Suprapubic skin (tissue), 4 donors: ENCODE results near the gene CFLAR. TPM values are rescaled to one million over a fixed set of nuclear protein-coding genes. Genes with fewer than 3 reads are reported as not detected.

Experiments
- DNase-seq, 2 donors: peaks; one replicate each; pipeline ENCODE4 v3.0.0-alpha.2; 2019; ENCODE audit warnings: low spot score in 2 of 2
- H3K27ac ChIP-seq: fragments of 200-600 bp; sonication (generic); one replicate; pipeline ENCODE4 v1.5.1; 2019
- H3K27me3 ChIP-seq: fragments of 200-600 bp; sonication (generic); one replicate; pipeline ENCODE4 v1.5.1; 2019
- H3K36me3 ChIP-seq: fragments of 200-600 bp; sonication (generic); one replicate; pipeline ENCODE4 v1.5.1; 2019
- H3K4me1 ChIP-seq: fragments of 200-600 bp; sonication (generic); one replicate; pipeline ENCODE4 v1.5.1; 2019
- H3K4me3 ChIP-seq: fragments of 200-600 bp; sonication (generic); one replicate; pipeline ENCODE4 v1.5.1; 2019; ENCODE audit warnings: mild to moderate bottlenecking
- H3K9me3 ChIP-seq: fragments of 200-600 bp; sonication (generic); one replicate; pipeline ENCODE4 v1.5.1; 2019
- EP300 ChIP-seq: sonication (generic); formaldehyde crosslinking; IDR thresholded peaks from one replicate; pipeline ENCODE4 v1.6.1; 2017; ENCODE audit warnings: antibody characterized with exemption
- POLR2A ChIP-seq, 2 donors: fragments of 450-650 bp; IDR thresholded peaks; one replicate each; pipeline ENCODE4 v1.6.1; 2017; ENCODE audit warnings: antibody characterized with exemption in 2 of 2, mild to moderate bottlenecking in 2 of 2, moderate library complexity in 2 of 2
- POLR2AphosphoS5 ChIP-seq, 3 donors: sonication (generic); formaldehyde crosslinking; IDR thresholded peaks; one replicate each; pipeline ENCODE4 v1.6.1; 2017; ENCODE audit warnings: antibody characterized with exemption in 3 of 3
- WGBS: methylation state at CpG from one replicate; pipeline ENCODE4 v1.1.5; 2018; 5-methylcytosine and 5-hydroxymethylcytosine counted together
- total RNA-seq, 4 donors: library from RNA; depleted of rRNA; stranded (reverse); fragments of >200 nt; gene quantifications; one replicate each; pipeline ENCODE4 v1.1.0, GENCODE V29; 2016
- TF ChIP-seq, protein P1 (sequence below), 2 donors: fragments of 200-600 bp in 1 of 2; fragments of 450-650 bp in 1 of 2; sonication (generic) in 1 of 2; IDR thresholded peaks; one replicate each; pipeline ENCODE4 v1.5.1; 2016 to 2019; ENCODE audit warnings: antibody characterized with exemption in 2 of 2, mild to moderate bottlenecking in 1 of 2, moderate library complexity in 1 of 2

The CFLAR gene
- total RNA-seq, 4 donors from 2014 or later: 116 to 250 (median 147) TPM

DNA sequence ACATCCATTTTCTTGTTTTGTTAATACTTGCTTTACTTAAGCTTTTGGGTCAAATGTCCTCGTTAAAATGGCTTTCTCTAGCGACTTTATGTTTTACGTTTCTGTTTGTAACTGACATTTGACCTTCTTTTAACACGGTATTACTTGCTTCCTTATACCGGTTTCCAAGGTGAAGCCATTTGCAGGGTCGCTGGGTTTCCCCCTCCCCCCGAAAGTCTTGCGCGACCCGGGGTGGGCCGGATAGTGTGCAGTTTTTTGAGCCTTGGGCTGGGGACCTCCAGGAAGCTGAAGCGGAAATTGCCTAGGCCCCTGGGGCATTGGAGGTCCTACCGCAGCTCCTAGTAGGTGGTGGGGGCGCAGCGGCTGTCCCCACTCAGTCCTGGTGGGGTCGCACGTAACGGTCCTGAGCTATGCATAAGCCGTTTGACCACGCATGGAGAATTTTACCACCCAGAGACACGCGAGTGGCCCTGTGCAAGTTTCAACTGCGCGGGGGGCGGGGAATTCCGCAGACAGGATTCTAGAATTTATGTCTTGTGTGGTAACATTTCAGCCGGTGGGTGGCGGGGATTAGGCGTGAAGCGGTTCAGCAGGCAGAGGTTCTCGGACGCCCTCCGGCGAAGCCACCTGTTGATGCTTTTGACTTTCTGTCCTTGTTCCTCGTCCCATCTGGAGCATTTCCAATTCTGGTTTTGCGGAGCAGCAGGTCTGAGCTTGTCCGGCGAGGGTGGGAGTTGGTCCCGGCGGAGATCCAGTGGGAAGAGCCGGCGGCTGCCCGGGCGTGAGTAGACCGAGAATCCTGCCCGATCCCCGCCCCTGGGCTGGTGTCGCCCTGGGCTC, 2.4 kb downstream of the CFLAR start:
- peaks cover 59% of the 10 kb centered on the region for H3K4me1 ChIP-seq
- H3K27ac ChIP-seq: peak overlapping the region; percentile 100
- no peaks in the 10 kb centered on the region for H3K9me3 ChIP-seq
- no peaks in the 10 kb centered on the region for H3K36me3 ChIP-seq
- no peaks in the 10 kb centered on the region for H3K27me3 ChIP-seq
- WGBS: under 1% methylated on average over 43 of the region's 48 CpGs
- TF ChIP-seq EP300 (no peak), POLR2AphosphoS5 (IDR thresholded peaks at IDR 0.05) (peak in 2 of 3 donors; percentile 57 to 74), POLR2A (IDR thresholded peaks at IDR 0.05) (no peak)
- TF ChIP-seq, protein P1, sequence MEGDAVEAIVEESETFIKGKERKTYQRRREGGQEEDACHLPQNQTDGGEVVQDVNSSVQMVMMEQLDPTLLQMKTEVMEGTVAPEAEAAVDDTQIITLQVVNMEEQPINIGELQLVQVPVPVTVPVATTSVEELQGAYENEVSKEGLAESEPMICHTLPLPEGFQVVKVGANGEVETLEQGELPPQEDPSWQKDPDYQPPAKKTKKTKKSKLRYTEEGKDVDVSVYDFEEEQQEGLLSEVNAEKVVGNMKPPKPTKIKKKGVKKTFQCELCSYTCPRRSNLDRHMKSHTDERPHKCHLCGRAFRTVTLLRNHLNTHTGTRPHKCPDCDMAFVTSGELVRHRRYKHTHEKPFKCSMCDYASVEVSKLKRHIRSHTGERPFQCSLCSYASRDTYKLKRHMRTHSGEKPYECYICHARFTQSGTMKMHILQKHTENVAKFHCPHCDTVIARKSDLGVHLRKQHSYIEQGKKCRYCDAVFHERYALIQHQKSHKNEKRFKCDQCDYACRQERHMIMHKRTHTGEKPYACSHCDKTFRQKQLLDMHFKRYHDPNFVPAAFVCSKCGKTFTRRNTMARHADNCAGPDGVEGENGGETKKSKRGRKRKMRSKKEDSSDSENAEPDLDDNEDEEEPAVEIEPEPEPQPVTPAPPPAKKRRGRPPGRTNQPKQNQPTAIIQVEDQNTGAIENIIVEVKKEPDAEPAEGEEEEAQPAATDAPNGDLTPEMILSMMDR (IDR thresholded peaks at IDR 0.05): peak; percentile 38 to 40
- peak; percentile 94 to 96 for DNase-seq
- H3K4me3 ChIP-seq: peak overlapping the region; percentile 94

DNA sequence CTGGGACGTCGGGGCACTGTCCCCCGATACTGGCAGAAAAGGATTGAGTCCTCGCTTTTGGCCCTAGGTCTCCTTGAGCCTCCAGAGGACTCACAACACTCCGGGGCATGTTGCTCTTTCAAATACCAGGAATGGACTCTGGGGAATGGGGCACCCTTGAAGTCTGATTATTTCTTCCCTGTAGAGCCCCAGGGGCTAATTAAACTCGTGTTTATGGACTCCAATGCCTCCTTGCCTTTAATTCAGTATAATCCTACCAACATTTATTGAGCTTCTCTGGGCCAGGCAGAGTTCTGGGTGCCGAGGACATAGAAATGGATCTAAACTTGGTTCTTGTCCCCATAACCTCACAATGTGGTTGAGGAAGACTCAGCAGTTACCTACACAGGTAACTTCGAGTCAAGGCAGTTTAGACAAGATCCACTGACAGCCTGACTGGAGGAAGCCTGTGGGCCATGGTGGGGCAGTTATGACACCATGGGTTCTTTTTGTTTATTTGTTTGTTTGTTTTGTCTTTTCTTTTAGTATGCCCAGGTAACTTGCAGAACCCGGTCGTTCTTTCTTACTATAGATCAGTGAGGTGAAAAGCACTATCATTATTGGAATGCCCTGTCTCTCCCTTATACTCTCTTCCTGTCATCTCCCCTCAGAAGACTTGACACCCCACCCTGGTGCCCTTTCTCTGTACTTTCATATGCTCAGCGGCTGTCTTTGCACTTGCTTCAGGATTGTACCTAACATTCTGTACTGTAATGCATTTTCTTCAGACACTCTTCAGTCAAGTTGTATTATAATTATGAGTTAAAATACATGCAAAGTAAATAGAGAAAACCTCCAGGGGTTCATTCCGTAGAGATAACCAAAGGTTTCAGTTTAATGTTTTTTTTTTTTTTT, 3.2 kb downstream of the CFLAR start:
- Histone ChIP-seq H3K27ac (peak overlapping the region; percentile 100), H3K27me3 (no peaks in the 10 kb centered on the region), H3K9me3 (no peaks in the 10 kb centered on the region), H3K4me1 (peaks cover 68% of the 10 kb centered on the region), H3K36me3 (no peaks in the 10 kb centered on the region), H3K4me3 (peak overlapping the region; percentile 94)
- 23% methylated on average over 7 of the region's 12 CpGs for WGBS
- DNase-seq: no peak
- no peak for TF ChIP-seq POLR2AphosphoS5 (IDR thresholded peaks at IDR 0.05)
- TF ChIP-seq POLR2A (IDR thresholded peaks at IDR 0.05): no peak
- no peak for TF ChIP-seq EP300
- TF ChIP-seq, protein P1 (IDR thresholded peaks at IDR 0.05): no peak

DNA sequence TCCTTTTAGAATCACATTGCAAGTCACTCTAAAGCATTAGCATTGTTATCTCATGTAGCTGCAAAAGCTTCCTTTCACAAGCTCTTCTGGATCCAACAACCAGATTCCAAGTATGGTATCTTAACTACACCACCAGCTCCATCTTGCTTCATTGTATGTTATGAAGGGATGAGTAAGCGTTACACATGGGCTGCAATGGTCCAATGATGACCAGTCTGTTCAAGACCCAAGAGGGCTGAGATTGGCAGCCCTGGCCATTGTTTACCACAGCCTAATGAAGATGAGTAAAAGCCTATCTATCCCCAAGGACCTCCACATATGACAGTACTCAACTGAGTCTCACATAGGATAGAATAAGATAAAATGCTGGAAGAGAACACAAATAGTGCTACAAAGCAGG, 6.3 kb downstream of the CFLAR start:
- peak overlapping the region; percentile 45 for H3K27ac ChIP-seq
- H3K36me3 ChIP-seq: no peaks in the 10 kb centered on the region
- peaks cover 88% of the 10 kb centered on the region for H3K4me1 ChIP-seq
- no peak for TF ChIP-seq EP300
- TF ChIP-seq POLR2A (IDR thresholded peaks at IDR 0.05): no peak
- TF ChIP-seq, protein P1 (IDR thresholded peaks at IDR 0.05): no peak
- no peak for TF ChIP-seq POLR2AphosphoS5 (IDR thresholded peaks at IDR 0.05)
- H3K4me3 ChIP-seq: peak overlapping the region; percentile 94
- H3K9me3 ChIP-seq: no peaks in the 10 kb centered on the region
- no peaks in the 10 kb centered on the region for H3K27me3 ChIP-seq
- no peak for DNase-seq
- 89% methylated on average over 1 of the region's 1 CpG for WGBS

DNA sequence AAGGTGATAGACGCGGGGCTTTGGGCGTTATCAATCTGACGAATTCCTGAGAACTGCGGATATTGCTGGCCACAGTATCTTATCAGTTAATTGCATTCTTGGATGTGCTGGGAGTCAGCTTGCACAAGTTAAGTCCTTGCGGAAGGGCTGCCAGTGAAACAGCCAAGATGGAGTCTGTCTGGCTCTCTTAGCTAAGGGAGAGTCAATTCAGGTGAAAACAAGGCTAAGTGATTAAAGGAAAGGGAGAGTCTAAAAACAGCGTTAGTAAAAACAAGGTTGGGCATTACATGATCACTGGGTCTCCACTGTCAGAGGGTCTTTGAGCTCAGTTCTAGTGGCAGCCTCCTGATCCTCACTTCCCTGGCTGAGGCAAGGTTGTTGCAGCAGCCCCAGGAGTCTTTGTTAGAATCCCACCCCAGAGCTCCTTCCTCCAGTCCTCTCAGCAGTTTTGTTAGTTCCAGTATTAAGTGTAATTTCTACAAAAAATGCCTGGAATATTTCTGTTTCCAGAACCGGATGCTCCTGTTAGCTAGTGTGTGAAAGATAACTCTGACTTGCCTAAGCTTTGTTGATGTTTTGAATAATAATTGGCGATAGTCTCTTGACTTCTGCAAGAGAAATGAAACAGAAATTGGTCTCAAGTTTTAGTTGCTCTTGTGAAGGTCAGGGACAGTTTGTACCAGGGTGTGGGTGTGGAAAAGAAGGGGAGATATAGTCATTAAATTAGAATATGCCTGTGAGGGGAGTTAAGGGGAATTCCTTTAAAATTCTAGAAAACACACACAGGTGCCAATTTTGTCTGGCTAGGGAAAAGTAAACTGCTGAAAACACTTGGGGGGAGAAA, 10.6 kb downstream of the CFLAR start:
- DNase-seq: no peak
- 21% methylated on average over 9 of the region's 9 CpGs for WGBS
- Histone ChIP-seq H3K27me3 (no peaks in the 10 kb centered on the region), H3K4me1 (peaks cover 97% of the 10 kb centered on the region), H3K9me3 (no peaks in the 10 kb centered on the region), H3K27ac (peak overlapping the region; percentile 88), H3K36me3 (no peaks in the 10 kb centered on the region), H3K4me3 (peak overlapping the region; percentile 36)
- TF ChIP-seq POLR2AphosphoS5 (IDR thresholded peaks at IDR 0.05): no peak
- TF ChIP-seq POLR2A (IDR thresholded peaks at IDR 0.05): no peak
- no peak for TF ChIP-seq EP300
- TF ChIP-seq, protein P1 (IDR thresholded peaks at IDR 0.05): no peak
